ENCODE results near the gene PUS1.
A peak's percentile ranks its signal among the peaks of the same experiment; 100 is the strongest.

The PUS1 gene

DNA sequence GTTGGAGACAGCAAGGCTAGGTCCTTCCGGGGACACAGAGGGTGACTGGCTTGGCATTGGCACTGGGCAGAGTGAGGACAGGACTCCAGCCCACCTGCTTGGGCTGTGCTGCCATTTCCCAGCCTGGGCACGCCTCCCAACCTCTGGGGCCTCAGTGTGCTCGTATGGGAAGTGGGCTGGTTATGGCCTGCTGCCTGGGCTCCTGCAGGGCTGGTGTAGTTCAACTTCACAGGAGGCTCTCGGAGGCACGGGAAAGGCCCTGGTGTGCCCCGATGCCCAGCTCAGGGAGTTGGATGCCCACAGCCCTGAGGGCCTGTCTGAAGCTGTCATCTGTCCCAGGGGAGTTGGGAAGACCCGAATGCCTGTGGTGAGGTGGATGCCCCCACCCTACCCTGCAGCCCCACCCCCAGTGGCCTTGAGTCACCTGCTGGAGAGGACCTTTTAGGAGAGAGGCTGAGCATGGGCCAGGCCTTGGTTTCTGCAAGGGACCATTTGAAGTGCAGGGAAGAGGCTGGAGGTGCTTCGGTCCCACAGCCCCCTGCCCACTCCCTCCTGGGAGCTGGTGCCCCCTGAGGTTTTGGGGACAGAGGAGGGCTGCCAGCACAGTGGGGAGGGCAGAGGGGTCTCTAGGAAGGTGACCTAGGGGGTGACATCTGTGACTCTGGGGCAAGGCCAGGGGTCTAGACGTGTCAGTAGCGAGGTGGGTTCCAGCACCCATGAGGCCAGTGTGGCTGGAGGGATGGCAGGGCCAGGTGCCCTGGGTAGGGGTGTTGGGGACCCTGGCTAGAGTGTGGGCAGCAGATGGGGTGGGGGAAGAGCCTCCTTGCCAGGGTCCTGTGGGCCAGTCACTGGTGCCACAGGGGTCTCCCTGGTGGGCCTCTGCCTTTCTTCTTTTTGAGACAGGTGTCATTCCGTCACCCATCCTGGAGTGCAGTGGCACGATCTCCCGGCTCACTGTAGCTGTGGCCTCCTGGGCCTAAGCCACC, 25.5 kb upstream of the PUS1 start:
- DNase-seq: no peak

GRCh38 chr12:131904346-131904745, 24.7 kb upstream of the PUS1 start:
- no peak for DNase-seq

DNA sequence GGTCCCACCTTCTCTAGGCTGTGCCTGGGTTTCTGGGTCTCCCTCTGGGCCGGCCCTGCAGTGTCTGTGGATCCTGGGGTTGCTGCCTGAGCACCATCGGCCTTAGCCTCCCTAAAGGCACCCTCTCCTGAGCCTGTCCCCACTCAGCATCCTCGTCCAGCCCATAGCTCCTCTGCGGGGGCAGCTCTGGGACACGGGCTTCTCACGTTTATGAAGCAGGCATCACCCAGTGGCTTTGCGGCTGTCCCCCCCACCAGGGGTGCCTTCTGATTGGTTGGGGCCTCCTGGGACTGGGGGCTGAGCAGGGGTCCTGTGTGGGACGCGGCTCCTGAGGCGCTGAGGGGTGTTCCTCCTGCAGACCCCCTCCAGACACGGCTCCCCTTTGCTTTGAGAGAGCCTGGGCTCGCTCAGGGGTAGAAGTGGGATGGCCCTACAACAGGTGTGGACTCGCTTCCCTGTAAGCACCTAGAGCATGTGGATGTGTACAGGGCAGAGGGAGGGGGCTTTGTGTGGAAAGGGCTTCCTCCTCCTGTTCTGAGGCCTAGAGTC, 23.9 kb upstream of the PUS1 start:
- DNase-seq: no peak

- no peak for DNase-seq
Measured at GRCh38 chr12:131905630-131906091, 23.4 kb upstream of the PUS1 start.

GRCh38 chr12:131907379-131908091, 21.5 kb upstream of the PUS1 start:
- DNase-seq: no peak

DNA sequence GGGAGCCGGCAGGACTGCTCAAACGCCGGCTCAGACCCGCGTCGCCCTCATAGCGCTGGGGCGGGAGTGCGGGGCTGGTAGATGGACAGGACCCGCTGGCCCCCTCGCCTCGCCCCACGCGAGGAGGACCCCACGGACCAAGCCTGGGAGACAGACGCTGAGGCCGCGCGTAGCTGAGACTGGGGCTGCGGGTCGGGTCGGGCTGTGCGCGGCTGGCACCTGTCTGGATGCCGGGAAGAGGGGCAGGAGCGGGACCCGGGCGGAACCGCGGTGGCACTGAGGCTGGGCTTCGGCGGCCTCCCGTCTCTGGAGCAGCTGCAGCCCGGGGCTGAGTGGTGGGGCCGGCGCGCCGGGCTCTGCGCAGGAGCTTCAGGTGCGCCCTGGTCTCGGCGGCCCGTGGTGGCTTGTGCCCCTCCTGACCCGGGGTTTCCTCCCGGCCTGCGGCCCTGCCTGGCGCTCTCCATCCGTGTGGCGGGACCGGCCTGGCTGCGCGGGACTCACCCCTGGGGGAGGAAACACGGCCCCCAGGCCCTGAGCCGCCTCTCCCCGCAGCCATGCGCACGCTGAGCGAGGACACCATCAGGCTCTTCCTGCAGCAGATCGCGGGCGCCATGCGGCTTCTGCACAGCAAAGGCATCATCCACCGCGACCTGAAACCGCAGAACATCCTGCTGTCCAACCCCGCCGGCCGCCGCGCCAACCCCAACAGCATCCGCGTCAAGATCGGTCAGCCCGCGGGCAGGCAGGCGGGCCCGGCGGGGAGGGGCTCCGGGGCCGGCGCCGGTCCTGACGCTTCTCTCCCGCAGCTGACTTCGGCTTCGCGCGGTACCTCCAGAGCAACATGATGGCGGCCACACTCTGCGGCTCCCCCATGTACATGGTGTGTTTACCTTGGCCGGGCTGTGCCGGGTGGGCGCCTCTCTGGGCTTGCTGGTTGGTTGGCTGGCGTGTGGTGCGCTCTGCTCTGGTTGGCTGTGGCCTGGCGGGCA, 20.7 kb upstream of the PUS1 start:
- DNase-seq: no peak

GRCh38 chr12:131909081-131909751, 19.9 kb upstream of the PUS1 start:
- no peak for DNase-seq

GRCh38 chr12:131909752-131910219, 19.3 kb upstream of the PUS1 start:
- DNase-seq: no peak

GRCh38 chr12:131910302-131911027, 18.6 kb upstream of the PUS1 start:
- no peak for DNase-seq

DNA sequence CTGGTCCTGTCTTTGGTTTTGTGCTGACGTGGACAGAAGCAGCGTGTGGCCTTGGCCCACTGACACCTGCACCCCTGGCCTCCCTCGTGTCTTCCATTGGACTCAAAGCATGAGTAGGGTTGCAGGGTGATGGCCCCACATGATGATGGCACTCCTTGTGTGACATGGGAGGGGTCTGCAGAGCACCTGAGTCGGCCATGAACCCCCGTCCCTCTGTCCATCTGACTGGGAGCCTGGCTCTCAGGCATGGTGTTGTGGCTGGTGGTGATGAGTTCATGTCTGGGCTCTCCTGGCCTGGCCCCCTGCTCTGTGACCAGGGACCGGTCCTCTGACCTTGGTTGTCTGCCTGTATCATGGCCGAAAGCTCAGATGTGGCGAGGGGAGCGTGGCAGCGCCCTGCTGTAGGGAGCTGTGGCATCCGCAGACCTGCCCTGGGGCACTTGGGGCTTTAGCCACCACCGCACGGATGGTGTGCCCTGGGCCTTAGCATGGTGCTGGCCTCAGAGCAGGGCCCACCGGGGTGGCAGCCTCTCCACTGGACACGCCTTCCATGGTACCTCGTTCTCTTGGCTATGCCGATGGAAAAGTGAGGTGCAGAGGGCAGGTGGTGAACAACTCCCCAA, 17.9 kb upstream of the PUS1 start:
- no peak for DNase-seq

GRCh38 chr12:131911851-131912477, 17.1 kb upstream of the PUS1 start:
- no peak for DNase-seq

- peak; percentile 81 for DNase-seq
Measured at GRCh38 chr12:131912518-131913274, 16.4 kb upstream of the PUS1 start.

GRCh38 chr12:131913666-131914065, 15.4 kb upstream of the PUS1 start:
- no peak for DNase-seq

DNA sequence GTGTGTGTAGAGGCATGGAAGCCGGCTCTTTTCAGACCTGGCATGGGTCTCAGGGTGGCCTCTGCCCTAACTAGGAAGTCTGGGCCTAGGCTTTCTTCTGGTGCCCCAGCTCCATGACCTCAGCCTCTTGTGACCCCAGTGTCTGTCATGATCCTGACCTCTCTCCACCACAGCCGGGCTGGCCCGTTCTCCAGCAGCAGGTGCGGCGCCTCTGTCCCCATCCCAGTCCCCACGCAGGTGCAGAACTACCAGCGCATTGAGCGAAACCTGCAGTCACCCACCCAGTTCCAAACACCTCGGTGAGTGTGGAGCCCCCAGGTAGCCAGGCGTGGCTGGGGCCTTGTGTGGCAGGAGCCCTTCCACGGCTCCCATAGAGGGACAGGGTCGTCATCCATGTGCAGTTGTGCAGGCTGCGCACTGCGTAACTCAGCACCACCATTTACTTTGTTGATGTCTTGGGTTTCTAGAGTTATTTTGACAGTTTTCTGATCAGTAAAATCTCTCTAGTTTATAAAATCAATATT, 14.8 kb upstream of the PUS1 start:
- no peak for DNase-seq

- DNase-seq: no peak
Measured at GRCh38 chr12:131915000-131915689, 13.9 kb upstream of the PUS1 start.

DNA sequence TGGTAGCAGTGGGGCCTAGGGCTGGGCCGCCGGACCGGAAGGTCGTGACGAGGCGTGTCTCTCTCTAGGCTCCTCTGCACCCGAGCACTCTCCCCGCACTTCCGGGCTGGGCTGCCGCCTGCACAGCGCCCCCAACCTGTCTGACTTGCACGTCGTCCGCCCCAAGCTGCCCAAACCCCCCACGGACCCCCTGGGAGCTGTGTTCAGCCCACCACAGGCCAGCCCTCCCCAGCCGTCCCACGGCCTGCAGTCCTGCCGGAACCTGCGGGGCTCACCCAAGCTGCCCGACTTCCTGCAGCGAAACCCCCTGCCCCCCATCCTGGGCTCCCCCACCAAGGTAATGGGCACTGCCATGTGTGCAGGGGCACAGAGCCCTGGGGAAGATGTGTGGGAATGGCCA, 13.3 kb upstream of the PUS1 start:
- no peak for DNase-seq

GRCh38 chr12:131916306-131917138, 12.6 kb upstream of the PUS1 start:
- no peak for DNase-seq

All from fibroblast of upper back skin (primary cell).